IPS-18c (cell line): ENCODE data around the gene BIRC3.

Source experiments
- H3K4me3 ChIP-seq: 2 replicates; pipeline ENCODE4 v1.7.0; 2013; ENCODE audit warnings: low read depth, mild to moderate bottlenecking, low read length, moderate library complexity; ENCODE audit not compliant: insufficient read depth
- H3K9me3 ChIP-seq: one replicate; pipeline ENCODE4 v1.6.1; 2013; ENCODE audit warnings: mild to moderate bottlenecking, low read length, moderate library complexity; ENCODE audit not compliant: control insufficient read depth, insufficient read depth

BIRC3 gene

GRCh38 chr11:102384419-102385079, 67.3 kb downstream of the BIRC3 start:
- Histone ChIP-seq H3K4me3 (no peak overlapping the region), H3K9me3 (no peaks in the 10 kb centered on the region)

- no peak overlapping the region for H3K4me3 ChIP-seq
- H3K9me3 ChIP-seq, result no peaks in the 10 kb centered on the region
Measured at GRCh38 chr11:102385085-102386007, 68.1 kb downstream of the BIRC3 start.

- no peaks in the 10 kb centered on the region for H3K9me3 ChIP-seq
- no peak overlapping the region for H3K4me3 ChIP-seq
Measured at GRCh38 chr11:102386136-102386734, 69.0 kb downstream of the BIRC3 start.

DNA sequence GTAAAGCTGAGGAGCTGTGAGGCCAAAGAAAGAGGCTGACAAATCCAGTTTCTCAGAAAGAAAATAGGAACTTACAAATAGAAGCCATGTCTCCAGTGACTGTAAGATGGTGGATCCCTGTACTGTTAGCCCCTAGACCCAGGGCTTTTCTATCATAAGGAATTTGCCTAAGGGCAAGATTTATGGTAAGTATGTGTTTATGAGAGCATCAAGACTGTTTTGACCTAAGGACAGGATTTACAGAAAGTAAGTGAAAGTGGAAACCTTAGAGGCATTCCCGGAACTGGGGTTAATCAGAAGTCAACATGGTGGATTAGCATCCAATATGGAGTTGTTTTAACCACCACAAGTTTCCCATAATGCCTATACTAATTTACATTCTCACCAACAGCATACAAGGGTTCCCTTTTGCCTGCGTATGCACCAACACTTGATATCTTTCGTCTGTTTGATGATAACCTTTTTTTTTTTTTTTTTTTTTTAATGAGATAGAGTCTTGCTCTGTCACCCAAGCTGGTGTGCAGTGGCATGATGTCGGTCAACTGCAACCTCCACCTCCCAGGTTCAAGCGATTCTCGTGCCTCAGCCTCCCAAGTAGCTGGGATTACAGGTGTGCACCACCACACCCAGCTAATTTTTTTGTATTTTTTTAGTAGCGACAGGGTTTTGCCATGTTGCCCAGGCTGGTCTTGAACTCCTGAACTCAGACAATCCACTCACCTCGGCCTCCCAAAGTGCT, 69.9 kb downstream of the BIRC3 start:
- H3K9me3 ChIP-seq, result no peaks in the 10 kb centered on the region
- no peak overlapping the region for H3K4me3 ChIP-seq
